NT2/D1 (cell line): ENCODE measurements around the gene LMNTD2.

Source experiments
- DNase-seq: peaks from one replicate; pipeline ENCODE4 v3.0.0-alpha.2; 2011; ENCODE audit warnings: low read depth, low spot score
- H3K27me3 ChIP-seq: 2 replicates; pipeline ENCODE4 v1.6.0; 2011; ENCODE audit warnings: mild to moderate bottlenecking; ENCODE audit not compliant: insufficient read length, insufficient read depth
- H3K36me3 ChIP-seq: 2 replicates; pipeline ENCODE4 v1.6.1; 2011; ENCODE audit warnings: mild to moderate bottlenecking, low read length, mixed read lengths; ENCODE audit not compliant: insufficient read depth, insufficient read length
- H3K4me1 ChIP-seq: 2 replicates; pipeline ENCODE4 v1.5.1; 2011; ENCODE audit not compliant: insufficient read depth, insufficient read length
- H3K4me3 ChIP-seq: 2 replicates; pipeline ENCODE4 v1.5.1; 2011; ENCODE audit warnings: low read depth; ENCODE audit not compliant: insufficient read length
- H3K9ac ChIP-seq: 2 replicates; pipeline ENCODE4 v1.6.0; 2011; ENCODE audit warnings: low read depth; ENCODE audit not compliant: insufficient read length
- H3K9me3 ChIP-seq: 2 replicates; pipeline ENCODE4 v1.5.1; 2011; ENCODE audit warnings: mild to moderate bottlenecking, low read length; ENCODE audit not compliant: insufficient read depth
- SUZ12 ChIP-seq: IDR thresholded peaks from 2 replicates; pipeline ENCODE4 v1.6.1; 2011; ENCODE audit not compliant: insufficient read length, insufficient read depth; ENCODE audit errors: extremely low read depth
- YY1 ChIP-seq: IDR thresholded peaks from 2 replicates; pipeline ENCODE4 v1.6.1; 2011; ENCODE audit not compliant: insufficient read length, insufficient read depth
- ZNF274 ChIP-seq: IDR thresholded peaks from 2 replicates; pipeline ENCODE4 v1.6.1; 2011; ENCODE audit warnings: mild to moderate bottlenecking, low read depth, low read length

Gene LMNTD2

DNA sequence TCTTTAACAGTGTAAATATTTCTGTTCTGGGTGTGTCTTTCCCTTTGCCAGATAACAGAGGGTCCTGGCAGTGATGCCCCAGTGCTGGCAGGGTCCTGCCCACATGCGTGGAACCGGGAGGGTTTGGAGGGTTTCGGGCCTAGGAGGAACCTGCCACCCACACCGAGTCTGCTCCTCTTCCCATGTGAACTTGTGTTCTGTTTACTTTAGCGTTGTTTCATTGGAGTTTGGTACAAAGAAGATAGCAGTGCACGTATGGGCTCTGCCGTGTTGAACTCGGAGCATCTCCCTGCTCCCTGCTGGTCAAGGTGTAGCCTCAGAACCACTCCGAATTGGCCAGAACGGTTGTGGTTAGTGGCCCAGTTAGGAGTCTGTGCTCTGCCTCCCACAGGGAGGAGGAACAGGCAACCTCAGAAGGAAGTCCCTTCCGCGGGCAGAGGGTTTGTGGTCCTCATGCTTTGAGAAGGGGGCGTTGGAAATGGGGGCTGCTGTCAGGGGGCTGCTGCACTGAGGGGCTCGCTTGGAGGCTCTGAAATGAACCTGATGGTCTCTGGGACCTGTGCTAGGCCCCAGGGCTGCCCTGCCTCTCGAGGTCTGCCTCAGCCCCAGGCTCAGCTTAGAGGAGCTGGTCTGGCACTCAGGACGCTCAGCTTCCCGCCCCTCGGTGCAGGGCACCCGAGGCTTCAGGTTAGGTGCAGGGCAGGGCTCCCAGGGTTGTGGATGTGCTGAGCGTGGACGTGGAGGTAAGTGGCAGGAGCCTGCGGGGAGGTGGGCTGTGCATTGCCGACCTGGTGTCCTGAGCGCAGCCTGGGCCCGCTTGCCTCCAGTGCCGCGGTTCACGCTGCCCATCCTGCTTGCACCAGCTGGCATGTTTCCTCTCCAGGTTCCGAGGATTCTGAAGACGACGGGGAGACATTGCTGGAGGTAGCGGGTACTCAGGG, 26.1 kb upstream of the LMNTD2 start:
- TF ChIP-seq ZNF274 (no peak), SUZ12 (no peak), YY1 (no peak)
- Histone ChIP-seq H3K9me3 (no peaks in the 10 kb centered on the region), H3K36me3 (peaks cover 80% of the 10 kb centered on the region)

DNA sequence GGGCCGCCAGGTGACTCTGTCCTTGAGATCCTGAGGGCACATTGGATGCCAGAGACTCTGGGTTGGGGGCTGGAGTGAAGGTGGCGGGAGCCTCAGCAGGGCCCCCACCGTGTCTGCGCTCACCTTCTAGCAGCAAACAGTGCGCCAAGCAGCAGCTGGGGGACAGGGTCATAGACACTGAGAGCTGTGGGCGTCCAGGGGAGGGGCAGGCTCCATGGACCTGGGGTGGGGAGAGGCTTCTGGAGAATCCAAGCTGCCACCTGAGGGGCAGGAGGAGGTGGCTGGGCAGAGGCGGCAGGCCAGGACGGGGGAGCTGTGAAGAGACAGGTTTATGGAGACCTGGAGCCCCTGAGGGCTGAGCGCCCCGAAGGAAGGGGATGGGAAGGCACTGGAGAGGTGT, 23.7 kb upstream of the LMNTD2 start:
- Histone ChIP-seq H3K36me3 (peaks cover 76% of the 10 kb centered on the region), H3K9ac (no peak overlapping the region), H3K9me3 (no peaks in the 10 kb centered on the region), H3K4me1 (peaks cover 12% of the 10 kb centered on the region), H3K4me3 (no peak overlapping the region), H3K27me3 (no peaks in the 10 kb centered on the region)
- DNase-seq = no peak
- TF ChIP-seq ZNF274 (no peak), YY1 (no peak), SUZ12 (no peak)

More for the DNA sequence above, 26.1 kb upstream of the LMNTD2 start:
- Histone ChIP-seq H3K4me3 (no peak overlapping the region), H3K9ac (no peak overlapping the region), H3K4me1 (peaks cover 5% of the 10 kb centered on the region), H3K27me3 (no peaks in the 10 kb centered on the region)
- no peak for DNase-seq

DNA sequence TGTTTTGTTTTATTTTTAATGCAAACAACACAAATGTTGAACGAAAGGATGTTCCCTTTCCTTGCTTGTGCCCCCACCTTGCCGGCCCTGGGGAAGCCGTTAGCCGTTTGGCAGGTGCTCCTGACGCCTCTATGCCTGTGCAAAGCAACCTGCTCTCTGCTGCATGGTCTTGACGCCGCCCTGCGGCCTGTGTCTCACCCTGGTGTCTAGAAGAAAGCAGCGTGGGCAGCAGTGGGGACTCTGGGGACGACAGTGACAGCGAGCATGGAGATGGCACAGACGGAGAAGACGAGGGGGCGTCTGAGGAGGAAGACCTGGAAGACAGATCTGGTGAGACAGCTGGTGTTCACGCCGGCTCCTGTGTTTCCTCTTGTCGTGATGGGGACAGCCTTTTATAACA, 21.2 kb upstream of the LMNTD2 start:
- Histone ChIP-seq H3K36me3 (peaks cover 75% of the 10 kb centered on the region), H3K27me3 (no peaks in the 10 kb centered on the region), H3K4me1 (peaks cover 24% of the 10 kb centered on the region), H3K9ac (no peak overlapping the region), H3K4me3 (no peak overlapping the region), H3K9me3 (no peaks in the 10 kb centered on the region)
- TF ChIP-seq SUZ12 (no peak), ZNF274 (no peak), YY1 (no peak)
- DNase-seq = no peak

DNA sequence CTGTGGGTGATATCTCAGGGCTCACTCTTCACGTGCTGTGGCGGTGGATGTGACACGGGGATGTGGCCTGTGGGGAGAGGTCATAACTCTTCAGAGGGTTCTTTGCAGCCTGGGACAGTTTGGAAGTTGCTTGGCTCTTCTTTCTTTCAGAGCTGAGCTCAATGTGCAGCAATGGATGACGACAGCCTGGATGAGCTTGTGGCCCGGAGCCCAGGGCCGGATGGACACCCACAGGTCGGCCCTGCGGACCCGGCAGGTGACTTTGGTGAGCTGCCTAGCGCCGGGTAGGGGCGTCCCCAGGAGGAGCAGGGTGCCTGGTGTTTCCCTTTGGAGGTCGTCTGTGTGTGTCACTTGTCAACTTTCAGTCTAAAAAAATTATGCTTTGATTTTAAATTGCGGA, 20.8 kb upstream of the LMNTD2 start:
- DNase-seq = no peak
- H3K4me3 ChIP-seq = no peak overlapping the region
- H3K9me3 ChIP-seq = no peaks in the 10 kb centered on the region
- peaks cover 21% of the 10 kb centered on the region for H3K4me1 ChIP-seq
- no peak overlapping the region for H3K9ac ChIP-seq
- H3K27me3 ChIP-seq = no peaks in the 10 kb centered on the region
- H3K36me3 ChIP-seq = peaks cover 71% of the 10 kb centered on the region
- no peak for TF ChIP-seq YY1
- no peak for TF ChIP-seq SUZ12
- no peak for TF ChIP-seq ZNF274

DNA sequence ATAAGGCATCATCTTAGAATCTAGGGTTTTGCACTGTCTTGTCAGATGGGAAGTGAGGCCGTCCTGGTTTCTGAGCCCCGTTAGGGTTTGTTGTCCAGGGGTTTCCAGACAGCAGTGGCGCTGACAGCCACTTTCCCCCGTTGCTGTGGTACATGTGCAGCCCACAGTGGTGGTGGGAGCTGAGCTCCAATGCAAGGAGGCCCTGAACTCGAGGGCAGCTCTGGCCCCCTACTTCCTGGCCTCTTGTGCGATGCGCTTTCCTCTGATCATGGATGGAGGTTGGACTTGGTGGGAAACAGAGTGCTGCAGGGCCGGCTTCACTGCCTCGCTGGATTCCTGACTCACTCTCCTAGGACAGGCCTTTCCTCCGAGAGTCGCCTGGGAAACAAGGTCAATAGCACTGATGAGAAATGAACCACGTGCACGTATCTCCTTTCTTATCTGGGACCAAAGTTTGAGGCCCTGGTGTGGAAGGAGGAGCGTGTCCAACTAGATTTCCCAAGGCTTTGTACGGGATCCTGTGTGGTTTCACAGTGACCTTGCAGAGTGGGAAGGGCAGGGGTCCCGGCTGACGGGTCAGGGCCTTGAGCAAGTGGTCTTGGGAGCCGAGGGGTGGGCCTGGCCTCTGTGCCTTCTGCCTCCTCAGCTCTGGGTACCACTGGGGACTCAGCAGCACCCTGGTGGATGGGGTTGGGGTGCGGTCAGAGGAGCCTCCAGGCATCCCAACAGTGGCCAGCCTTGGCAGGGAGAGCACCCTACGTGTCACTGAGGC, 19.5 kb upstream of the LMNTD2 start:
- H3K4me1 ChIP-seq = peaks cover 20% of the 10 kb centered on the region
- H3K36me3 ChIP-seq = peaks cover 67% of the 10 kb centered on the region
- no peak for TF ChIP-seq ZNF274
- no peak for TF ChIP-seq SUZ12
- peak overlapping the region; percentile 42 for H3K9ac ChIP-seq
- no peak overlapping the region for H3K4me3 ChIP-seq
- no peaks in the 10 kb centered on the region for H3K9me3 ChIP-seq
- no peak for DNase-seq
- peaks cover 6% of the 10 kb centered on the region for H3K27me3 ChIP-seq

DNA sequence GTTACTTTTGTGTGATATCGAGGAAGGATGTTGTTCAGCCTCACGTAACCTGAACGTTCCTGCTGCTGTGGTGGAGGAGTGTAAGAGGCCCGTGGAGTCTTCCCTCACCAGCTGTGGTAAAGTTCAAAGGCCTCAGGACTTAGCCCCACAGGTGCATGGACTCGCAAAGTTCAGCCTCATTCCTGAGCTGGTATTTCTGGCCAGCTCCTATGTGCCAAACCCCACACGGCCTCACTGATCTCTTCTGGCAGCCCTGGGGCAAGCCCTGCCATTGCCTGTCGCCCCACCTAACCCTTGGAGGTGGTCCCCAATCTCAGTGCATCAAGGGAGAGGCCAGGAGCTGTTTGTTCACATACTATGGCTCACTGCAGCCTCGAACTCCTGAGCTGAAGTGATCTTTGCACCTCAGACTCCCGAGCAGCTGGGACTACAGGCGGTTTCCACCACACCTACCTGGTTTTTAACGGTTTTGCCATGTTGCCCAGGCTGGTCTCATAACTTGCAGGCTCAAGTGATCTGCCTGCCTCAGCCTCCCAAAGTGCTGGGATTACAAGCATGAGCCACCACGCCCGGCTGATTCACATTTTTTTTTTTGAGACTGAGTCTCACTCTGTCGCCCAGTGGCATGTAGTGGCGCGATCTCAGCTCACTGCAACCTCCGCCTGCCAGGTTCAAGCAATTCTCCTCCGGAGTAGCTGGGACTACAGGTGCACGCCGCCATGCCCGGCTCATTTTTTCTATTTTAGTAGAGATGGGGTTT, 17.9 kb upstream of the LMNTD2 start:
- no peaks in the 10 kb centered on the region for H3K9me3 ChIP-seq
- TF ChIP-seq YY1 = no peak
- TF ChIP-seq SUZ12 = no peak
- no peak overlapping the region for H3K4me3 ChIP-seq
- H3K9ac ChIP-seq = peak overlapping the region; percentile 99
- DNase-seq = no peak
- peaks cover 17% of the 10 kb centered on the region for H3K27me3 ChIP-seq
- H3K4me1 ChIP-seq = peaks cover 23% of the 10 kb centered on the region
- peaks cover 53% of the 10 kb centered on the region for H3K36me3 ChIP-seq

DNA sequence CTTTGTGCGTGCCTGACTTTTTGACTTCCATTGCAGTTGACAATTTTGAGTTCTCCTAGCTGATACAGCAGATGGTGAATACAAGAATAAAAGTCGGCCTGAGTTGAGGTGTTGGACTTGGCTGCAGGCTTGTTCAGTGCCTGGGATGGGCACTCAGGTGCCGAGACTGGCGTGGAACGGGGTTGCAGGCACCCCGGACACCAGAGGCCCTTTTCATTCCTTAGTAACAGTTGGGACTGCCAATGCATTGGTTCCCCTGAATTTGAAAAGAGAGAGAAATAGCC, 17.0 kb upstream of the LMNTD2 start:
- Histone ChIP-seq H3K9ac (peak overlapping the region; percentile 99), H3K4me3 (peak overlapping the region; percentile 92), H3K4me1 (peaks cover 29% of the 10 kb centered on the region), H3K36me3 (peaks cover 49% of the 10 kb centered on the region), H3K27me3 (peaks cover 20% of the 10 kb centered on the region), H3K9me3 (no peaks in the 10 kb centered on the region)
- TF ChIP-seq SUZ12 = no peak
- TF ChIP-seq YY1 = no peak
- TF ChIP-seq ZNF274 = no peak
- no peak for DNase-seq
